HEK293T (cell line): Measurements from ENCODE around the gene ANTXR2.

Experiments
- BHLHE40 ChIP-seq: fragments of 450-650 bp; IDR thresholded peaks from 2 replicates; pipeline ENCODE4 v1.6.1; 2016; ENCODE audit warnings: mild to moderate bottlenecking, moderate library complexity, borderline replicate concordance
- ELF4 ChIP-seq: fragments of 450-650 bp; IDR thresholded peaks from 2 replicates; pipeline ENCODE4 v1.6.1; 2017; ENCODE audit warnings: antibody characterized with exemption
- FOXM1 ChIP-seq: fragments of 450-650 bp; IDR thresholded peaks from 2 replicates; pipeline ENCODE4 v1.6.1; 2017; ENCODE audit warnings: mild to moderate bottlenecking, borderline replicate concordance
- HDGF ChIP-seq: fragments of 450-650 bp; IDR thresholded peaks from 2 replicates; pipeline ENCODE4 v1.6.1; 2017; ENCODE audit warnings: antibody characterized with exemption, borderline replicate concordance
- LEF1 ChIP-seq: fragments of 450-650 bp; IDR thresholded peaks from 2 replicates; pipeline ENCODE4 v1.6.1; 2017; ENCODE audit warnings: mild to moderate bottlenecking, borderline replicate concordance

DNA sequence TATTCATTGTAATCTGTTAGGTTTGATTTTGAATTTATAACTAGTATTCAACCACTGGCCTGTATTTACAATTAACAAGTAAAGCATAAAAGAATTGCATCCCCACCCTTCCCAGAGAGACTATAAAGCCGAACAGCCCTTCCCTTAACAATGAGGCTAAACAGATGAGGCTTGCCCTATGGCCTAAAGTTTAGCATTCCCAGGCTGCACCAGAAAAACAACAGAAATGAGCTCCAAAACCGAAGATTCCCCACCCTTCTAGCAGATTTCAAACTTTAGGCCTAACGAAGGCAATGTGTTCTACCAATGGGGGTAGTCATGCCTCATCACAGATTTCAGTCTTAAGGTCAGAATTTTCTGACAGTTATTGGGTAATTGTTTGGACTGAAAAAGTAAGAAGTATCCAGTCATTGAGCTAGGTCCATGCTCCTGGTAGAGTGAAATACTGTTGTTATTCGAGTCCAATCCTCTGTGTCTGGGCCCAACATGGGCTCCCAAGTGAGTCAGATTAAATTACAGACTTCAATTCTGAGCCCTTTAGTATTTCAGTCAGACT is 197.6 kb downstream of the ANTXR2 start:
- TF ChIP-seq ELF4 (no peak), LEF1 (no peak), FOXM1 (no peak), HDGF (no peak), BHLHE40 (no peak)
